ENCODE measurements around the gene WDFY3. TPM values are rescaled to one million over a fixed set of nuclear protein-coding genes. Genes with fewer than 3 reads are reported as not detected.

The WDFY3 gene
- total and polyA plus RNA-seq, 8 donors, result 5.3 to 53.0 (median 29.6) TPM

- Histone ChIP-seq H3K27me3 (no peaks in the 10 kb centered on the region), H3K4me1 (peaks cover 0 to 14% (median 14%) of the 10 kb centered on the region in 3 donors), H3K27ac (no peak overlapping the region), H3K36me3 (no peaks in the 10 kb centered on the region), H3K9me3 (no peaks in the 10 kb centered on the region), H3K4me3 (no peak overlapping the region)
- no peak for TF ChIP-seq CTCF (IDR thresholded peaks at IDR 0.05)
- ATAC-seq, result no peak
- intact Hi-C loops (cut with DNase I), result no loop called here
- DNase-seq, result no peak
- FAIRE-seq, result no peak
- WGBS, 2 donors, result 96% methylated on average over 3 of the region's 3 CpGs
These were observed 66.9 kb downstream of the WDFY3 start for GRCh38 chr4:84899616-84900015.

- Histone ChIP-seq H3K27ac (no peak overlapping the region), H3K27me3 (no peaks in the 10 kb centered on the region), H3K4me1 (peaks cover 0 to 17% (median 15%) of the 10 kb centered on the region in 3 donors), H3K9me3 (no peaks in the 10 kb centered on the region), H3K36me3 (no peaks in the 10 kb centered on the region), H3K4me3 (no peak overlapping the region)
- ATAC-seq (no peak), FAIRE-seq (no peak), DNase-seq (no peak)
- no peak for TF ChIP-seq CTCF (IDR thresholded peaks at IDR 0.05)
- 81 to 83% methylated on average over 6 of the region's 6 CpGs for WGBS, 2 donors
- intact Hi-C loops (cut with DNase I), result no loop called here
These were observed 69.0 kb downstream of the WDFY3 start for GRCh38 chr4:84897516-84897915.

GRCh38 chr4:84895283-84895682 lies 71.2 kb downstream of the WDFY3 start:
- Histone ChIP-seq H3K9me3 (no peaks in the 10 kb centered on the region), H3K36me3 (no peaks in the 10 kb centered on the region), H3K4me1 (peaks cover 0 to 9% (median 9%) of the 10 kb centered on the region in 3 donors), H3K27ac (no peak overlapping the region), H3K4me3 (no peak overlapping the region), H3K27me3 (no peaks in the 10 kb centered on the region)
- FAIRE-seq (no peak), ATAC-seq (peak in 1 of 4 donors; percentile 21), DNase-seq (no peak)
- intact Hi-C loops (cut with DNase I), result no loop called here
- no peak for TF ChIP-seq CTCF (IDR thresholded peaks at IDR 0.05)
- WGBS, 2 donors, result 37 to 57% methylated on average over 1 of the region's 1 CpG

- peak in 2 of 4 donors; percentile 41 to 54 for ATAC-seq
- no peak overlapping the region for H3K27ac ChIP-seq
- 80% methylated on average over 10 of the region's 10 CpGs for WGBS, 2 donors
- no peaks in the 10 kb centered on the region for H3K27me3 ChIP-seq
- no peak for TF ChIP-seq CTCF (IDR thresholded peaks at IDR 0.05)
- intact Hi-C loops (cut with DNase I), result no loop called here
- no peak overlapping the region for H3K4me3 ChIP-seq
- H3K9me3 ChIP-seq, result no peaks in the 10 kb centered on the region
- H3K36me3 ChIP-seq, result no peaks in the 10 kb centered on the region
- DNase-seq, result no peak
- peaks cover 0 to 9% (median 9%) of the 10 kb centered on the region in 3 donors for H3K4me1 ChIP-seq
- FAIRE-seq, result no peak
These were observed 71.9 kb downstream of the WDFY3 start for GRCh38 chr4:84894621-84895020.

GRCh38 chr4:84892950-84893349 lies 73.5 kb downstream of the WDFY3 start:
- Histone ChIP-seq H3K27ac (no peak overlapping the region), H3K4me3 (no peak overlapping the region), H3K27me3 (no peaks in the 10 kb centered on the region), H3K9me3 (no peaks in the 10 kb centered on the region), H3K36me3 (no peaks in the 10 kb centered on the region), H3K4me1 (peaks cover 0 to 9% (median 9%) of the 10 kb centered on the region in 3 donors)
- intact Hi-C loops (cut with DNase I), result no loop called here
- WGBS, 2 donors, result 87 to 94% methylated on average over 1 of the region's 1 CpG
- TF ChIP-seq CTCF (IDR thresholded peaks at IDR 0.05), result no peak
- no peak for ATAC-seq
- no peak for FAIRE-seq
- DNase-seq, result no peak
